Measurements from ENCODE around the gene EPHB6. TPM values are rescaled to one million over a fixed set of nuclear protein-coding genes. Genes with fewer than 3 reads are reported as not detected.

The EPHB6 gene
- total RNA-seq, 1 experiment from 2014 or later: 39.2 TPM

- ChIA-PET POLR2A (ENCODE audit: unreplicated experiment) (no interaction called here), CTCF (no interaction called here)
- Histone ChIP-seq H3K4me3 (no peak overlapping the region), H3K9me2 (ENCODE audit: insufficient read depth) (no peaks in the 10 kb centered on the region), H3K4me1 (replicated peaks; ENCODE audit: insufficient read depth) (peaks cover 4% of the 10 kb centered on the region), H4K20me1 (ENCODE audit: insufficient read depth) (peaks cover 3% of the 10 kb centered on the region; the same call in 1 of the 2 replicates), H3K27me3 (ENCODE audit: insufficient read depth, low read depth) (no peaks in the 10 kb centered on the region), H3K79me2 (ENCODE audit: low read depth) (no peaks in the 10 kb centered on the region), H3K27ac (no peak overlapping the region), H3K4me2 (no peak overlapping the region), H3F3A (ENCODE audit: insufficient read depth, low read depth) (peaks cover 12% of the 10 kb centered on the region; the same call in 1 of the 2 replicates), H3K9me3 (ENCODE audit: insufficient read depth, low read depth) (no peaks in the 10 kb centered on the region), H3K36me3 (ENCODE audit: low read depth) (no peaks in the 10 kb centered on the region), H2AFZ (no peak overlapping the region)
- no peak for DNase-seq
- no peak for TF ChIP-seq EZH2 (IDR thresholded peaks at IDR 0.05; ENCODE audit: low read depth)
- intact Hi-C loops (cut with micrococcal nuclease; ENCODE audit: unreplicated experiment): no loop called here
- no TSS peak for BruUV-seq (replicated peaks)
These were observed 21.5 kb downstream of the EPHB6 start for GRCh38 chr7:142876236-142876960.

DNA sequence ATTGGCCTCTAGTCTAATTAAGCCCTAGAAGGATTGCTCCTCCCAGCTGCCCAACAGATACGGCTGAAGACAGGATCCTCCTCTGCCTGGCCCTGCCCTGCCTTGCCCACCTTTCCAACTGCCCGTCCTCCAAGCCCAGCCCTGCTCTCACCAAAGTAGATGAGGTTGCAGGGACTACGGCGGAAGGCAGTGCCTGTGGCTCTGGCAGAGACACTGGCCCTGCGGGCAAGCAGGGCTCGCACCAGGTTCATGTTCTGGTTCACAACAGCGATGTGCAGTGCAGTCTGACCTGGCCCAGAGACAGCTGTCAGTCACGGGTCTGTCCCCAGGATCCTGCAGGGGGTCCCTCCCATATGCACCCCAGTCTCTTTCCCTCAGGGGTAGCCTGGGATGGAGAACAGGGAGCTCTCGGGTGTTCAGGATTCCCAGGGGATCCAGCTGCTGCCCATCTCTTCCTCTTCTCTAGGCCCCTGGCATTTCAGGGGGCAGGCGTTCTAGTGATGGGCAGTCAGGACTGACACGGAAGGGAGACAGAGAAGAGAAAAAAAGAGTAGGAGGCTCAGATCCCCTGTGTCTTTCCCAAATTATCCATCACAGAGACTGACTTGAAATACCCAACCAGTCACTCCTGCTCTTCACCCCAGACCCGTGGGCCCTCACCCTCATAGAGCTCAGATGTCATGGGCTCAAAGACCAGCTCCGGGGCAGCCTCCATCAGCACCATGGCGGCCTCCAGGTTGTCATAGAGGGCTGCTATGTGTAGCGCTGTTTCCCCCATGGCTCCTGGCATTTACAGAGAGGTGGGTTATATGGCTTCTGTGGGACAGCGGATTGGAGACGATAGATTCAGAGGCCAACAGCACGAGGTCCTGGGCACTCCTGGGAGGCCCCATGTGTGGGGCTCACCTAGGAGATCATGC lies 22.4 kb downstream of the EPHB6 start:
- Histone ChIP-seq H4K20me1 (ENCODE audit: insufficient read depth) (peaks cover 3% of the 10 kb centered on the region; the same call in 1 of the 2 replicates), H2AFZ (no peak overlapping the region), H3K36me3 (ENCODE audit: low read depth) (no peaks in the 10 kb centered on the region), H3K27ac (no peak overlapping the region), H3K9me3 (ENCODE audit: insufficient read depth, low read depth) (no peaks in the 10 kb centered on the region), H3K27me3 (ENCODE audit: insufficient read depth, low read depth) (no peaks in the 10 kb centered on the region), H3K4me1 (replicated peaks; ENCODE audit: insufficient read depth) (peaks cover 12% of the 10 kb centered on the region), H3K9me2 (ENCODE audit: insufficient read depth) (no peaks in the 10 kb centered on the region), H3K4me3 (no peak overlapping the region), H3F3A (ENCODE audit: insufficient read depth, low read depth) (peaks cover 8% of the 10 kb centered on the region; the same call in 1 of the 2 replicates), H3K79me2 (ENCODE audit: low read depth) (no peaks in the 10 kb centered on the region), H3K4me2 (no peak overlapping the region)
- TF ChIP-seq, protein P1, sequence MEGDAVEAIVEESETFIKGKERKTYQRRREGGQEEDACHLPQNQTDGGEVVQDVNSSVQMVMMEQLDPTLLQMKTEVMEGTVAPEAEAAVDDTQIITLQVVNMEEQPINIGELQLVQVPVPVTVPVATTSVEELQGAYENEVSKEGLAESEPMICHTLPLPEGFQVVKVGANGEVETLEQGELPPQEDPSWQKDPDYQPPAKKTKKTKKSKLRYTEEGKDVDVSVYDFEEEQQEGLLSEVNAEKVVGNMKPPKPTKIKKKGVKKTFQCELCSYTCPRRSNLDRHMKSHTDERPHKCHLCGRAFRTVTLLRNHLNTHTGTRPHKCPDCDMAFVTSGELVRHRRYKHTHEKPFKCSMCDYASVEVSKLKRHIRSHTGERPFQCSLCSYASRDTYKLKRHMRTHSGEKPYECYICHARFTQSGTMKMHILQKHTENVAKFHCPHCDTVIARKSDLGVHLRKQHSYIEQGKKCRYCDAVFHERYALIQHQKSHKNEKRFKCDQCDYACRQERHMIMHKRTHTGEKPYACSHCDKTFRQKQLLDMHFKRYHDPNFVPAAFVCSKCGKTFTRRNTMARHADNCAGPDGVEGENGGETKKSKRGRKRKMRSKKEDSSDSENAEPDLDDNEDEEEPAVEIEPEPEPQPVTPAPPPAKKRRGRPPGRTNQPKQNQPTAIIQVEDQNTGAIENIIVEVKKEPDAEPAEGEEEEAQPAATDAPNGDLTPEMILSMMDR (conservative IDR thresholded peaks at IDR 0.05): no peak
- TF ChIP-seq EZH2 (IDR thresholded peaks at IDR 0.05; ENCODE audit: low read depth): no peak
- BruUV-seq (replicated peaks): no TSS peak
- ChIA-PET CTCF (no interaction called here), POLR2A (ENCODE audit: unreplicated experiment) (no interaction called here)
- intact Hi-C loops (cut with micrococcal nuclease; ENCODE audit: unreplicated experiment): no loop called here
- DNase-seq: no peak

DNA sequence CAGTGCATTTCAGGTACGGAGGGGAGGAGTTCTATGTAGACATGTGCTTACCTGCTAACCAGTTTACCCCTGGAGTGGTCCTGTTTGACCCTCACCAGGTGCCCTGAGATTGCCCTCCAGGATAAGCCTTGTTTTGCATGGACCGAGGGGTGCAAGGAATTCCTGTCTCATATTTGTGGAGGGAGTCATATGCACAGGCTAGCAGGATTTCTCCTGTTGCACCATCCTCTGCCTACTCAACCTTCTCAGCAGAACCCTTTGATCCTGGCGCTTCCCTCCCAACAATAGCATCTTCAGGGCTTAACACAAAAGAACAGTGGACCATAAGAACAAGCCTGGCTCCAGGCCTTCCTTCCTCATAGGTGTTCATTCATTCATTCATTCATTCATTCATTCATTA lies 23.4 kb downstream of the EPHB6 start:
- Histone ChIP-seq H3K79me2 (ENCODE audit: low read depth) (no peaks in the 10 kb centered on the region), H3K9me3 (ENCODE audit: insufficient read depth, low read depth) (no peaks in the 10 kb centered on the region), H3K27ac (no peak overlapping the region), H3F3A (ENCODE audit: insufficient read depth, low read depth) (peaks cover 5% of the 10 kb centered on the region; the same call in 1 of the 2 replicates), H3K27me3 (ENCODE audit: insufficient read depth, low read depth) (no peaks in the 10 kb centered on the region), H3K4me3 (no peak overlapping the region), H3K36me3 (ENCODE audit: low read depth) (no peaks in the 10 kb centered on the region), H2AFZ (no peak overlapping the region), H3K9me2 (ENCODE audit: insufficient read depth) (no peaks in the 10 kb centered on the region), H3K4me2 (no peak overlapping the region), H4K20me1 (ENCODE audit: insufficient read depth) (peaks cover 3% of the 10 kb centered on the region; the same call in 1 of the 2 replicates), H3K4me1 (replicated peaks; ENCODE audit: insufficient read depth) (peaks cover 19% of the 10 kb centered on the region)
- TF ChIP-seq EZH2 (IDR thresholded peaks at IDR 0.05; ENCODE audit: low read depth): no peak
- TF ChIP-seq, protein P1 (conservative IDR thresholded peaks at IDR 0.05): no peak
- BruUV-seq (replicated peaks): no TSS peak
- peak in 1 of 2 experiments; percentile 52 for DNase-seq
- POLR2A ChIA-PET (ENCODE audit: unreplicated experiment): no interaction called here
- intact Hi-C loops (cut with micrococcal nuclease; ENCODE audit: unreplicated experiment): no loop called here
- CTCF ChIA-PET: no interaction called here

All from PC-9 (cell line).